ENCODE data around the gene PAX1.

The PAX1 gene

DNA sequence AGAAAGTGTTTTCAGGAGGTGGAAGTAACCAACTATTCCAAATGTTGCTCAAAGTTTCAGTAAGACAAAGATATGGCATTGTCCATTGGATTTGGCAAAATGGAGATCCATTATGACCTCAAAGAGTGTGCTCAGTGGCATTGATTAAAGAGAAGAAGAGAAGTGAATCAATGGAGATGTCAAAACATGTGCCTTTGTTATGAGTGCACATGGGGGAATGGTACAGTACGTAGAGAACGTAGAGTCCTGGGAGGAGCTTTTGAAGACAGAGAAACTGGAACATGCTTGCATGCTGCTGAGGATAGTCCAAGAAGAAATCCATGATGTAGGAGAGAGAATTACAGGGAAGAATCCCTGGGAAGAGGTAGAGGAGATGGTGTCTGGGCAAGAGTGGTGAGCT lies 42.0 kb upstream of the PAX1 start:
- Histone ChIP-seq H3K4me1 (ENCODE audit: insufficient read depth, low read length, severe bottlenecking) (no peaks in the 10 kb centered on the region), H3K4me3 (ENCODE audit: low read depth, low read length, poor library complexity, severe bottlenecking) (no peak overlapping the region), H3K79me2 (ENCODE audit: insufficient read depth, low read length) (no peaks in the 10 kb centered on the region), H3K9me2 (ENCODE audit: low read depth, low read length) (no peaks in the 10 kb centered on the region), H3F3A (ENCODE audit: insufficient read depth, low read length) (no peaks in the 10 kb centered on the region), H3K9me3 (ENCODE audit: low read length) (no peaks in the 10 kb centered on the region), H4K20me1 (ENCODE audit: insufficient read depth, low read length) (no peaks in the 10 kb centered on the region), H3K27me3 (ENCODE audit: insufficient read depth, low read length) (no peaks in the 10 kb centered on the region), H3K4me2 (ENCODE audit: low read length) (no peak overlapping the region), H3K36me3 (ENCODE audit: insufficient read depth, low read length) (no peaks in the 10 kb centered on the region), H3K27ac (ENCODE audit: low read depth, low read length, poor library complexity, severe bottlenecking) (no peak overlapping the region), H3K9ac (ENCODE audit: low read length) (no peak overlapping the region), H2AFZ (ENCODE audit: low read length) (no peak overlapping the region)
- TF ChIP-seq EZH2 (IDR thresholded peaks at IDR 0.05; ENCODE audit: borderline replicate concordance, low read length): no peak
- TF ChIP-seq, protein P1, sequence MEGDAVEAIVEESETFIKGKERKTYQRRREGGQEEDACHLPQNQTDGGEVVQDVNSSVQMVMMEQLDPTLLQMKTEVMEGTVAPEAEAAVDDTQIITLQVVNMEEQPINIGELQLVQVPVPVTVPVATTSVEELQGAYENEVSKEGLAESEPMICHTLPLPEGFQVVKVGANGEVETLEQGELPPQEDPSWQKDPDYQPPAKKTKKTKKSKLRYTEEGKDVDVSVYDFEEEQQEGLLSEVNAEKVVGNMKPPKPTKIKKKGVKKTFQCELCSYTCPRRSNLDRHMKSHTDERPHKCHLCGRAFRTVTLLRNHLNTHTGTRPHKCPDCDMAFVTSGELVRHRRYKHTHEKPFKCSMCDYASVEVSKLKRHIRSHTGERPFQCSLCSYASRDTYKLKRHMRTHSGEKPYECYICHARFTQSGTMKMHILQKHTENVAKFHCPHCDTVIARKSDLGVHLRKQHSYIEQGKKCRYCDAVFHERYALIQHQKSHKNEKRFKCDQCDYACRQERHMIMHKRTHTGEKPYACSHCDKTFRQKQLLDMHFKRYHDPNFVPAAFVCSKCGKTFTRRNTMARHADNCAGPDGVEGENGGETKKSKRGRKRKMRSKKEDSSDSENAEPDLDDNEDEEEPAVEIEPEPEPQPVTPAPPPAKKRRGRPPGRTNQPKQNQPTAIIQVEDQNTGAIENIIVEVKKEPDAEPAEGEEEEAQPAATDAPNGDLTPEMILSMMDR (IDR thresholded peaks at IDR 0.05; ENCODE audit: low read length): no peak

DNA sequence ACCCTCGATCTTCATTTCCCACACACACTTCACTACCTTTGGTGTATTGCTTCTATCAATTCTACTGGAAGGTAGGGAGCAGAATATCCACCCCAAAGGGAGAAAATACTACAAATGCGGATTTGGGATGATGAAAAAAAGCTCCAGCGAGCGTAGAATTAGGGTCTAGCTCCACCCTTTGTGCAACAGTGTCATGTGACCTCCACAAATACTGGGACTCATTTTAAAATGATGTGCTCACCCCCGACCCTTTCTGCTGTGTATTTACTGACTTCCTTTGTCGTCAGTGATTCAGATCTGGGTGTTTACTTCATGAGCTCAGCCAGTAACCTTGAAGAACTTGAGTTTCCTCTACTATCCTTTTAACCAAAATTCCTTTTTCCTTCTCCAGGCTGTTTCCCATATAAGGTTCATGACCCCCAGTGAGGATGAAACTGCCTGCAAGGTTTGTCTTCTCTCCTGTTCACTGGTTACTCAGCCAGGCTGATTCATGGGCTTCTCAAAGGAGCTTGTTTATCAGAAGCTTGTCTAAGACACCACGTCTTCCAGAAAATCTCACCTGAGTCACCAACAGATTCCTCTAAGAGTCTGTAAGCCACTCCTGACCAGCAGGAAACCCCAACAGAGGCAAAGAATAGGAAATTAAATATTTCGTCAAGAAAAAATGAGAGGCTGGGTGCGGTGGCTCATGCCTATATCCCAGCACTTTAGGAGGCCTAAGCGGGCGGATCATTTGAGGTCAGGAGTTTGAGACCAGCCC lies 39.6 kb upstream of the PAX1 start:
- no peaks in the 10 kb centered on the region for H4K20me1 ChIP-seq (ENCODE audit: insufficient read depth, low read length)
- H3K27me3 ChIP-seq (ENCODE audit: insufficient read depth, low read length): no peaks in the 10 kb centered on the region
- no peaks in the 10 kb centered on the region for H3F3A ChIP-seq (ENCODE audit: insufficient read depth, low read length)
- no peaks in the 10 kb centered on the region for H3K9me2 ChIP-seq (ENCODE audit: low read depth, low read length)
- no peak overlapping the region for H3K4me2 ChIP-seq (ENCODE audit: low read length)
- no peaks in the 10 kb centered on the region for H3K4me1 ChIP-seq (ENCODE audit: insufficient read depth, low read length, severe bottlenecking)
- H3K79me2 ChIP-seq (ENCODE audit: insufficient read depth, low read length): no peaks in the 10 kb centered on the region
- H2AFZ ChIP-seq (ENCODE audit: low read length): no peak overlapping the region
- no peak overlapping the region for H3K9ac ChIP-seq (ENCODE audit: low read length)
- no peak overlapping the region for H3K27ac ChIP-seq (ENCODE audit: low read depth, low read length, poor library complexity, severe bottlenecking)
- no peaks in the 10 kb centered on the region for H3K9me3 ChIP-seq (ENCODE audit: low read length)
- H3K4me3 ChIP-seq (ENCODE audit: low read depth, low read length, poor library complexity, severe bottlenecking): no peak overlapping the region
- H3K36me3 ChIP-seq (ENCODE audit: insufficient read depth, low read length): no peaks in the 10 kb centered on the region
- TF ChIP-seq EZH2 (IDR thresholded peaks at IDR 0.05; ENCODE audit: borderline replicate concordance, low read length): no peak

DNA sequence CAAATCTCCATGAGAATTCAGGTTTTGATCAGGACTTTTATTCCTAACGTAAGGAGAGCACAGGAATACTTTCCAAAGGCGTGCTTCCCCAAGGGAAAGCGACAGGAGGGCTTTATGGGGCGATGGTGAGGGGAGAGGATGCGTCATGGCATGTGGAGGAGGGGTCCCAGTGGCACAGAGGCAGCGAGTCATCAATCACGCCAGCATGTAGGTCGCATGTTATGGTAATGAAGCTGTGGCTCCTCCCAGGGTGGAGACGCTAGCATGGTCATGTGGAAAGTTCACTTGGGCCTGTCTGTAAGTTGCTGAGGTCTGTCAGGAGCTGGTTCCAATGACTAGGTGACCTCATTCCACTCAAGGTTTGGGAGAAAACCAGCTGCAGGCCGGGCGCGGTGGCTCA lies 35.3 kb upstream of the PAX1 start:
- TF ChIP-seq EZH2 (IDR thresholded peaks at IDR 0.05; ENCODE audit: borderline replicate concordance, low read length): no peak
- TF ChIP-seq, protein P1 (IDR thresholded peaks at IDR 0.05; ENCODE audit: low read length): no peak
- H3K4me1 ChIP-seq (ENCODE audit: insufficient read depth, low read length, severe bottlenecking): no peaks in the 10 kb centered on the region

DNA sequence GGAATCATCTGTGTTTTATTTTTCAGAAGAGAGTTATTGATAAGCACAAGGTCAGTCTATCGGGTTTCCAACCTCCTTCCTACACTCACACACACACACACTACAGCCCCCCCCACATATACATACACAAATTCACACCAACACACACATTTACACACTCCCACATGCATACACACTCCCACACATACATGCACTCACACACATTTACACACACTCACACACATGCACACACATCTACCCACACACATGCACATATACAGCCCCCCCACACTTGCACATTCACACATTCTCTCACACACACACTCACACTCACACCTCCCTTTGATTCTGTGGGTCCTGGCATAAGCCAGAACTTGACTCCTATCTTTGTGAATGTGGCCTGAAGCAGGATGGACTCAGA lies 34.5 kb upstream of the PAX1 start:
- no peaks in the 10 kb centered on the region for H4K20me1 ChIP-seq (ENCODE audit: insufficient read depth, low read length)
- H3K79me2 ChIP-seq (ENCODE audit: insufficient read depth, low read length): no peaks in the 10 kb centered on the region
- H3K36me3 ChIP-seq (ENCODE audit: insufficient read depth, low read length): no peaks in the 10 kb centered on the region
- no peaks in the 10 kb centered on the region for H3K4me1 ChIP-seq (ENCODE audit: insufficient read depth, low read length, severe bottlenecking)
- no peak overlapping the region for H3K27ac ChIP-seq (ENCODE audit: low read depth, low read length, poor library complexity, severe bottlenecking)
- H3K4me3 ChIP-seq (ENCODE audit: low read depth, low read length, poor library complexity, severe bottlenecking): no peak overlapping the region
- no peaks in the 10 kb centered on the region for H3K9me3 ChIP-seq (ENCODE audit: low read length)
- TF ChIP-seq, protein P1 (IDR thresholded peaks at IDR 0.05; ENCODE audit: low read length): no peak
- TF ChIP-seq EZH2 (IDR thresholded peaks at IDR 0.05; ENCODE audit: borderline replicate concordance, low read length): no peak
- H3K4me2 ChIP-seq (ENCODE audit: low read length): no peak overlapping the region
- no peak overlapping the region for H3K9ac ChIP-seq (ENCODE audit: low read length)
- no peaks in the 10 kb centered on the region for H3K27me3 ChIP-seq (ENCODE audit: insufficient read depth, low read length)
- H3K9me2 ChIP-seq (ENCODE audit: low read depth, low read length): no peaks in the 10 kb centered on the region
- no peak overlapping the region for H2AFZ ChIP-seq (ENCODE audit: low read length)
- no peaks in the 10 kb centered on the region for H3F3A ChIP-seq (ENCODE audit: insufficient read depth, low read length)

More for the DNA sequence above, 35.3 kb upstream of the PAX1 start:
- Histone ChIP-seq H3K79me2 (ENCODE audit: insufficient read depth, low read length) (no peaks in the 10 kb centered on the region), H3K4me2 (ENCODE audit: low read length) (no peak overlapping the region), H3K9me3 (ENCODE audit: low read length) (no peaks in the 10 kb centered on the region), H3F3A (ENCODE audit: insufficient read depth, low read length) (no peaks in the 10 kb centered on the region), H3K9me2 (ENCODE audit: low read depth, low read length) (no peaks in the 10 kb centered on the region), H3K4me3 (ENCODE audit: low read depth, low read length, poor library complexity, severe bottlenecking) (no peak overlapping the region), H3K9ac (ENCODE audit: low read length) (no peak overlapping the region), H3K27me3 (ENCODE audit: insufficient read depth, low read length) (no peaks in the 10 kb centered on the region), H2AFZ (ENCODE audit: low read length) (no peak overlapping the region), H4K20me1 (ENCODE audit: insufficient read depth, low read length) (no peaks in the 10 kb centered on the region), H3K27ac (ENCODE audit: low read depth, low read length, poor library complexity, severe bottlenecking) (no peak overlapping the region), H3K36me3 (ENCODE audit: insufficient read depth, low read length) (no peaks in the 10 kb centered on the region)
